Epithelial cell of umbilical artery (primary cell): ENCODE data around the gene HCN1. TPM values are rescaled to one million over a fixed set of nuclear protein-coding genes. Genes with fewer than 3 reads are reported as not detected.

ENCODE experiments used
- total RNA-seq: library from RNA; depleted of rRNA; stranded (reverse); fragments of >200 nt; gene quantifications from 2 replicates; pipeline ENCODE4 v1.2.3, GENCODE V29; 2014

Gene HCN1
- total RNA-seq: not detected in 2 replicates

DNA sequence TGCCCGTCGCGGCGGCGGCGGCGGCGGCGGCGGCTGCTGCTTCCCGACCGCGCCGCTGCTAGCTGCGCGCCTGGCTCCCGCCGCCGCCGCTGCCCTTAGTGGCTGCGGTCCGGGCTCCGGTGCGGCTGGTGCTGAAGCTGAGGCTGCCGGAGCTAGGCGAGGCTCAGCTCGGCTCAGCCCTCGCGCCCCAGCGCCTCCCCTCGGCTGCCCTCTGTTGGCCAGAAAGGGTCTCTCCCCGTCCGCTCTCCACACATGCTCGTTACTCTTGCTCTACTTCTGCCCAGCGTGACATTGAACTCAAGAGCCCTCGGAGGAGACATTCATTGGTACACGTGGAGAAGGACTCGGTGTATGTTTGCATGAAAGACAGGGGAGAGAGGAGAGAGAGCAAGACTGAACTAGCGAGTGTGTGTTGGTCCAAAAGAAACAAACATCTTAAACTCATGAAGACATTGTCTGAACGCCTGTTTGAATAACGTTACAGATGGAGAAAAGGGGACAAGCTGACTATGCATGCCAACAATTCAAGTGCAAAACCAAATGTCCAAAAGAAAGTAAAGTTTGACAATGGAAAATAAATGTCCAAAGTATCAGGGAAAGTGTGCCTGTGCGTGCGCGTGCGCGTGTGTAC lies at the start of gene HCN1:
TSS of gene HCN1 (minus strand) at position 175 of the 631 bp plus-strand sequence.

